ENCODE measurements around the gene TUBE1.

GRCh38 chr6:112058243-112059032 is 28.8 kb downstream of the TUBE1 start:
- TF ChIP-seq CTCF (IDR thresholded peaks at IDR 0.05; ENCODE audit: low read length) (no peak), EZH2 (optimal IDR thresholded peaks at IDR 0.05; ENCODE audit: low read depth, low read length) (no peak)
